ENCODE data around the gene ORC6. TPM values are rescaled to one million over a fixed set of nuclear protein-coding genes. Genes with fewer than 3 reads are reported as not detected.
A peak's percentile ranks its signal among the peaks of the same experiment; 100 is the strongest.

The ORC6 gene
- total RNA-seq, 1 donor from 2014 or later: 0.78 TPM

DNA sequence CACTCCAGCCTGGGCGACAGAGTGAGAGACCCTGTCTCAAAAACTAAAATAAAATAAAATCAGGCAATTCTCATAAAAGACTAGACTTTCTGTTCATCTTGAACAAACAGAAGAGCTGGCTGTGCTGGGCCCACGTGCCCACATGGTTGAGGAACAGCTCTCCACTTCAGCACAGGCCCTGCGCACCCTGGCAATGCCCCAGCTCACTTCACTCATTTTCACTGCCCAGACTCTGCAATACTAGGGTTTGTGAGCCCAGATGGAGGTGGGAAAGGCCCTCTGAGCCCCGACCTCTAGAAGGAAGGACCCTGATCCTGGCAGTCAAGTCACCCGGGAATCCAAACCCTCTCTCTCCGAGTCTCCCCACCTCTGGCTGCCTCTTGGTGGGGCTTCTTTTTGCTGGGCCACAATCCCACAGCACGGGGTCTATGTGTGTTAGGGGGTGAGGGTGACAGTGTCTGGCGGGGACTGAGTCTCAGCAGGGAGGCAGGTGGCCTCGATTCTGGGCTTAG is 43.9 kb downstream of the ORC6 start:
- Histone ChIP-seq H3K4me3 (no peak overlapping the region), H3K9me3 (no peaks in the 10 kb centered on the region), H3K27me3 (no peaks in the 10 kb centered on the region), H3K4me1 (no peaks in the 10 kb centered on the region), H3K27ac (no peak overlapping the region), H3K36me3 (no peaks in the 10 kb centered on the region)
- DNase-seq (no peak), ATAC-seq (no peak)
- TF ChIP-seq, protein P1, sequence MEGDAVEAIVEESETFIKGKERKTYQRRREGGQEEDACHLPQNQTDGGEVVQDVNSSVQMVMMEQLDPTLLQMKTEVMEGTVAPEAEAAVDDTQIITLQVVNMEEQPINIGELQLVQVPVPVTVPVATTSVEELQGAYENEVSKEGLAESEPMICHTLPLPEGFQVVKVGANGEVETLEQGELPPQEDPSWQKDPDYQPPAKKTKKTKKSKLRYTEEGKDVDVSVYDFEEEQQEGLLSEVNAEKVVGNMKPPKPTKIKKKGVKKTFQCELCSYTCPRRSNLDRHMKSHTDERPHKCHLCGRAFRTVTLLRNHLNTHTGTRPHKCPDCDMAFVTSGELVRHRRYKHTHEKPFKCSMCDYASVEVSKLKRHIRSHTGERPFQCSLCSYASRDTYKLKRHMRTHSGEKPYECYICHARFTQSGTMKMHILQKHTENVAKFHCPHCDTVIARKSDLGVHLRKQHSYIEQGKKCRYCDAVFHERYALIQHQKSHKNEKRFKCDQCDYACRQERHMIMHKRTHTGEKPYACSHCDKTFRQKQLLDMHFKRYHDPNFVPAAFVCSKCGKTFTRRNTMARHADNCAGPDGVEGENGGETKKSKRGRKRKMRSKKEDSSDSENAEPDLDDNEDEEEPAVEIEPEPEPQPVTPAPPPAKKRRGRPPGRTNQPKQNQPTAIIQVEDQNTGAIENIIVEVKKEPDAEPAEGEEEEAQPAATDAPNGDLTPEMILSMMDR (IDR thresholded peaks at IDR 0.05): no peak
- intact Hi-C loops (cut with DNase I): no loop called here

DNA sequence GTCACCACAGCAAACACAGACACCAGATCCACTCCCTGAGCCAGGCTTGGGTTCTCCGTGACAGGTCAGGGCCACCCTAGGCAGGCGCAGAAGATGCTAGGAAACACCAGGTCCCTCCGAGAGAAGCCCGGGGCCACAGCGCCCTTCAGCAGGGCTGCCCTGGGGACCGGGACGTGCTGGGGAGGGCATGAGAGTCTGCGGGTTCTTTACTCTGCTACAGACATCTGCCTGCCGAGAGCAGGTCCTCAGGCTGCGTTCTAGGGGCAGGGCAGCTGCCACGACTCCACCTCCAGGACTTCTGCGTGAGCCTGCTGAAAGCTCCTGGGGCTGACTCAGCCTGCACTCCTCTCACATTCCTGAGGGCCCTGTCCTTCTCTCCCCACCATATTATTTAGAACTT is 47.2 kb downstream of the ORC6 start:
- intact Hi-C loops (cut with DNase I): no loop called here
- Histone ChIP-seq H3K27ac (no peak overlapping the region), H3K4me3 (no peak overlapping the region)

DNA sequence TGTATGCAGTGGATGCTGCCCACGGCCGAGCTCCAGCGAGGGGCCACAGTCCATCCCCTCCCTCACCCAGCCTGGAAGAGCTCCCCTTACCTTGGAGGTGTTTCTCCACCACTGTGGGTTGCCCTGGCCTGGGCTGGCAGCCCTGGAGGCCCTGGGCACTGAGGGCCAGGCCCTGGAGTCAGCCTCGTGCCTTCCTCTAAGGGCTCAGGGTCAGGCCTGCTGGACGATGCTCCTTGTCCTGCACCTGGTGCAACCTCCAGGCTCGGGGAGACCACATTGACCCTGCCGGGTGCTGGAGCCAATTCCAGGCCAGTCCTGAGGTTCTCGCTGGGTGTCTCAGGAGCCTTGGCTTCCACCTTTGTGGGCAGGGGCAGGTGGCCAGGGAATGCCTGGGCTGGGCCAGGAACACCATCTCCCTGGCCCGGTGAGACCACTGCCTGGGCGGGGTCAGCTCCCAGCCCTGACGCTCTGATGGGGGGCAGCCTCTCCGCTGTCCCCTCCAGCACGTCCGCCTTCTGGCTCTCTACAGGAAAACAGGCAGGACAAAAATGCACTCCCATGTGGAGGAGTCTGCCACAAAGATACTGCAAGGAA is 48.3 kb downstream of the ORC6 start:
- no peak overlapping the region for H3K4me3 ChIP-seq
- no peaks in the 10 kb centered on the region for H3K27me3 ChIP-seq
- H3K9me3 ChIP-seq: no peaks in the 10 kb centered on the region
- DNase-seq: peak; percentile 55
- no peaks in the 10 kb centered on the region for H3K4me1 ChIP-seq
- intact Hi-C loops (cut with DNase I): no loop called here
- TF ChIP-seq, protein P1 (IDR thresholded peaks at IDR 0.05): no peak
- ATAC-seq: peak; percentile 18
- no peaks in the 10 kb centered on the region for H3K36me3 ChIP-seq
- H3K27ac ChIP-seq: no peak overlapping the region

More for the DNA sequence above, 47.2 kb downstream of the ORC6 start:
- no peaks in the 10 kb centered on the region for H3K9me3 ChIP-seq
- ATAC-seq (no peak), DNase-seq (peak; percentile 59)
- no peaks in the 10 kb centered on the region for H3K36me3 ChIP-seq
- no peaks in the 10 kb centered on the region for H3K27me3 ChIP-seq
- no peaks in the 10 kb centered on the region for H3K4me1 ChIP-seq
- TF ChIP-seq, protein P1 (IDR thresholded peaks at IDR 0.05): no peak

DNA sequence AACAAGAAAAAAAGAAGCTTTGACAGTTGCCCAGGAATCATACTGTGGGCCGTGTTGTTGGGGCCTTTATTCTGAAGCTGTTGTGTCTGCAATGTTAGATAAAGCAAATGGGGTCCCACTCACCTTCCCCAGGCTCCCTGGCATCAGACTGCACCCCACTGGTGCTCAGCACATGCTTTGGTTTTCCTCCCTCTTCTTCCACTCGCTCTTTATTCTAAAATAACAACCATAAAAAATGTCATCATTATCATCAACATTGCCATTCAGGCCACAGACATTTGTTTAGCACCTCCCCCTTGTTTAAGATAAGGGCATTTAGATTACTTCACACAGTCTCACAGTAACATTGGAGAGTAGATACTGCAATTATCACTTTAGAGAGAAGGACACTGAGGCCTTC is 50.5 kb downstream of the ORC6 start:
- Histone ChIP-seq H3K4me1 (no peaks in the 10 kb centered on the region), H3K27ac (no peak overlapping the region), H3K4me3 (no peak overlapping the region), H3K9me3 (no peaks in the 10 kb centered on the region), H3K36me3 (no peaks in the 10 kb centered on the region), H3K27me3 (no peaks in the 10 kb centered on the region)
- intact Hi-C loops (cut with DNase I): no loop called here
- TF ChIP-seq, protein P1 (IDR thresholded peaks at IDR 0.05): no peak
- ATAC-seq (no peak), DNase-seq (peak; percentile 6)

DNA sequence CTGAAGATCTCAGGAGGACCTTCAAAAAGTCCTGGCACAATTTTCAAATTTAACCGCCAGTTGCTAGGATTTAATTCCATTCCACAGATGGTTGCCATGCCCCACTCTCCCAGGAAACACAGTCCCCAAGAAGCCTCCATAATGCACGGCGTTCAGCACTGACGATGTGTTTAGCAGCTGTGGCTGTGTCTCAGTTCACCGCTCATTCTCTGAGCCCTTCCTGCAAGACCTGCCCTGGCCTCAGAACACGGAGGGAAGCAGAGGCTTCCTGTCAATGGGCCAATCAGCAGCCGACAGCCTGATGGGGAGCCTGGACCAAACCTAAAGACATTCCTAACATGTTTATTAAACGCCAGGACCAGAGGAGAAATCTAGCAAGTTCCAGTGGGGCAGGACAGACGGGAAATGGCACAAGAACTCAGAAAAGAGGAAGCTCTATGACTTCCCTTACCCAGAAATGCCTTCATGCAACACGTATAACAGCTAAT is 53.8 kb downstream of the ORC6 start:
- Histone ChIP-seq H3K4me1 (no peaks in the 10 kb centered on the region), H3K9me3 (no peaks in the 10 kb centered on the region), H3K36me3 (no peaks in the 10 kb centered on the region), H3K27me3 (no peaks in the 10 kb centered on the region), H3K27ac (no peak overlapping the region), H3K4me3 (no peak overlapping the region)
- intact Hi-C loops (cut with DNase I): no loop called here
- DNase-seq (peak; percentile 55), ATAC-seq (peak; percentile 65)
- TF ChIP-seq, protein P1 (IDR thresholded peaks at IDR 0.05): no peak

Data from upper lobe of right lung (tissue), 1 donor.